ENCODE measurements around the gene EVC.
"Not testable (repeated sequence)": the region's sequence is repeated elsewhere in the genome, so short reads cannot be mapped to it uniquely, and the experiment has no call there.

EVC gene

GRCh38 chr4:5708449-5709206 is 2.4 kb upstream of the EVC start, which contains the start of gene EVC2:
EVC2 (minus strand) TSS chr4:5708559; CDS start chr4:5708513, 46 bp downstream.
- DNase-seq (ENCODE audit: low spot score), result no peak

- no peak for DNase-seq (ENCODE audit: low spot score)
Measured at GRCh38 chr4:5709207-5709575, 1.8 kb upstream of the EVC start.

GRCh38 chr4:5710065-5710960 is 688 bp upstream of the EVC start:
- no peak for DNase-seq (ENCODE audit: low spot score)

GRCh38 chr4:5711479-5712184 is 631 bp downstream of the EVC start:
- DNase-seq (ENCODE audit: low spot score), result no peak

- DNase-seq (ENCODE audit: low spot score), result no peak
Measured at GRCh38 chr4:5712517-5712916, 1.5 kb downstream of the EVC start.

GRCh38 chr4:5712931-5713330 is 1.9 kb downstream of the EVC start:
- no peak for DNase-seq (ENCODE audit: low spot score)

- DNase-seq (ENCODE audit: low spot score), result no peak
Measured at GRCh38 chr4:5713861-5714260, 2.9 kb downstream of the EVC start.

- DNase-seq (ENCODE audit: low spot score), result no peak
Measured at GRCh38 chr4:5715357-5715756, 4.4 kb downstream of the EVC start.

GRCh38 chr4:5716391-5716790 is 5.4 kb downstream of the EVC start:
- no peak for DNase-seq (ENCODE audit: low spot score)

- no peak for DNase-seq (ENCODE audit: low spot score)
Measured at GRCh38 chr4:5717449-5718158, 6.6 kb downstream of the EVC start.

- DNase-seq (ENCODE audit: low spot score), result no peak
Measured at GRCh38 chr4:5718411-5718810, 7.4 kb downstream of the EVC start.

- no peak for DNase-seq (ENCODE audit: low spot score)
Measured at GRCh38 chr4:5719350-5720055, 8.5 kb downstream of the EVC start.

GRCh38 chr4:5720157-5720850 is 9.3 kb downstream of the EVC start:
- DNase-seq (ENCODE audit: low spot score), result no peak

GRCh38 chr4:5720980-5721379 is 10.0 kb downstream of the EVC start:
- DNase-seq (ENCODE audit: low spot score), result no peak

GRCh38 chr4:5721923-5722322 is 10.9 kb downstream of the EVC start:
- no peak for DNase-seq (ENCODE audit: low spot score)

- peak; percentile 11 for DNase-seq (ENCODE audit: low spot score)
Measured at GRCh38 chr4:5722328-5722727, 11.3 kb downstream of the EVC start.

GRCh38 chr4:5724377-5724776 is 13.4 kb downstream of the EVC start:
- no peak for DNase-seq (ENCODE audit: low spot score)

GRCh38 chr4:5728412-5728811 is 17.4 kb downstream of the EVC start:
- DNase-seq (ENCODE audit: low spot score), result not testable (repeated sequence)

- no peak for DNase-seq (ENCODE audit: low spot score)
Measured at GRCh38 chr4:5730436-5730835, 19.4 kb downstream of the EVC start.
